SW480 (cell line): ENCODE measurements around the gene C22orf31.

Source experiments
- DNase-seq: peaks from one replicate; pipeline ENCODE4 v3.0.0-alpha.2; 2016; ENCODE audit warnings: low spot score

Gene C22orf31

DNA sequence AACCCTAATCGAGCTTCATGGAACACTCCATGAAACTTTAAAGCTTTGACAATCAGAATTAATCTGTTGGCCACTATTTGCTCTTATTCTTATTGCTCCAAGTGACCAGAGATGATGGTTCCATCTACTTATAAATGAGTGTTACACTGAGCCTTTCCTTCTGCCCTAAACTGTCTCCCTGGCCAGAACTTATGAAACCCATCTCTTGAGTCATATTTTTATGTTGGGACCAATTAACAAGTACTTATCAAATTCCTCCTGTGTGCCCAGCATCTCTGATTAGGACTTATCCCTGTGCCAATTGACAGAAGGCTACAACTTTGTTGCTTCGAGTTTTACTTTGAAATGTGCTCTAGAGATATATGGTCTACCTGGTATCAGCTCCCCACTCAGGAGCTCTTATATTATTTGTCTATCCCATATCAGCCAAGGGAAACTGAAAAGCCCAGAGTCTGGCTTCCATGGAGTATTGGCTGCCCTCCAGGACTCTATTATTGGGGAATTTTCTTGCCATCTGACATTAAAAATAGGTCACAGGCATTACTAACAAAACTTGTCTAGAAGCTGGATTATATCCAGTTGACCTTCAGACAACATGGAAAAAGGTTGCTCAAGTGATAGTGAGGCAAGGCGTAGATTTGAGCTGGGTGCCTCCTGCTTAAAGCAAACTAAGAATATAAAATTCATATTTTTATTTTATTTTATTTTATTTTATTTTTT lies 20.0 kb upstream of the C22orf31 start:
- no peak for DNase-seq

- DNase-seq, result no peak
Observed at GRCh38 chr22:29080106-29080975, 18.7 kb upstream of the C22orf31 start.

DNA sequence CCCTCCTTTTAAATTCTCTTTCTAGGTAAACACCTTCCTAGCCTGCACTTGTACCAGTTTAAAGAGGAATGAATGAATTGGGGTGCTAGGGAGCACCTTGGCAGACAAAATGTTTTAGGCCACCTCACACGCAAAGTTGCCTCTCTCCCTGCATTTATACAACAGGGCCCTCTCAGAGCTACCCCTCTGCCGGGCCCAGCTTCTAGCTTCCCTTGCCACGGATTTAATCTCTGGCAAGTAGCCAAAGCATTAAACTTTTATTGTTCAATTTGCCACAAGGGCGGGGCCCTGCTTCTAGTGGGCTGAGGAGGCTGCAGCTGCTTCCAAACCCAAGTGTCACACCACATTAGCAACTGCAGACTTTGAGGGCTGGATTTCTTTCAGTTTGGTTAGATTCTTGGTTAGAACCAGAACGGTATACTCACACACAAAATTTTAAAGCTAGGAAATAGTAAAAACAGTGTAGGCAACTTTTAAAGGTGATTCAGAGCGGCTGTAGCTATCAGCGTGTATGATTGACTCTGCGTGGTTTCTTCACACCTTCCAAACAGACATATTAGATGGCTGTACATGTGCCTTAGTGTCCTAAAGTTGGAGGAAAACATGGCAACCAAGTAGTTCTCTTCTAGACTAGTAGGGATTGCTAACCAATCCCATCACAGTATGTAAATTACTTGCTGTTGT lies 17.7 kb upstream of the C22orf31 start:
- peak; percentile 60 for DNase-seq

- DNase-seq, result no peak
Observed at GRCh38 chr22:29078869-29079207, 17.2 kb upstream of the C22orf31 start.

- no peak for DNase-seq
Observed at GRCh38 chr22:29078036-29078868, 16.6 kb upstream of the C22orf31 start.

GRCh38 chr22:29074276-29074772 lies 12.7 kb upstream of the C22orf31 start:
- no peak for DNase-seq

DNA sequence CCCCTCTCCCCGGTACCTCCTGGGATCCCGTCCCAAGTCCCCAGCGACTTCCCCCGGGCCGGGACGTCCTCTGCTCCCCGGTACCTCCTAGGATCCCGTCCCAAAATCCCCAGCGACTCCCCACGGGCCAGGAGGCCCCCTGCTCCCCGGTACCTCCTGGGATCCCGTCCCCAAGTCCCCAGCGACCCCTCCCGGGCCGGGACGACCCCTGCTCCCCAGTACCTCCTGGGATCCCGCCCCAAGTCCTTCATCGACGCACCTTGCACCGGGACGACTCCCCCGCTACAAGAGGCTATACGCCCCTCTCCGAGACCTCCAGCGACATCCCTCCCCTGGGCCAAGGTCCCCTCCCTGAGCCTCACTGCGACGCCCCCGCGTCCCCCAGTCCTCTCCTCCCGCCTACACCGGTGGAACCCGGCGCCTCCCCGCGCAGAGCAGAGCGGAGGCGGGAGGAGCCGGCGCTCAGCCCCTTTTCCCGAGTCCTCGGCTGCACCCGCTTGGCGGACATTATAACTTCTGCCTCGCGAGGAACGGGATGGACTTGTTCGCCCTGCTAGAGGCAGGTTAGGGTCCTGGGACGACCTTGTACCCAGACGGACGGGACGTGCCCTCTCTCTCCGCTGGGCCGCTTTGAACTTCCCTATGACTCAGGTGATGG lies 12.1 kb upstream of the C22orf31 start:
- DNase-seq, result no peak

DNA sequence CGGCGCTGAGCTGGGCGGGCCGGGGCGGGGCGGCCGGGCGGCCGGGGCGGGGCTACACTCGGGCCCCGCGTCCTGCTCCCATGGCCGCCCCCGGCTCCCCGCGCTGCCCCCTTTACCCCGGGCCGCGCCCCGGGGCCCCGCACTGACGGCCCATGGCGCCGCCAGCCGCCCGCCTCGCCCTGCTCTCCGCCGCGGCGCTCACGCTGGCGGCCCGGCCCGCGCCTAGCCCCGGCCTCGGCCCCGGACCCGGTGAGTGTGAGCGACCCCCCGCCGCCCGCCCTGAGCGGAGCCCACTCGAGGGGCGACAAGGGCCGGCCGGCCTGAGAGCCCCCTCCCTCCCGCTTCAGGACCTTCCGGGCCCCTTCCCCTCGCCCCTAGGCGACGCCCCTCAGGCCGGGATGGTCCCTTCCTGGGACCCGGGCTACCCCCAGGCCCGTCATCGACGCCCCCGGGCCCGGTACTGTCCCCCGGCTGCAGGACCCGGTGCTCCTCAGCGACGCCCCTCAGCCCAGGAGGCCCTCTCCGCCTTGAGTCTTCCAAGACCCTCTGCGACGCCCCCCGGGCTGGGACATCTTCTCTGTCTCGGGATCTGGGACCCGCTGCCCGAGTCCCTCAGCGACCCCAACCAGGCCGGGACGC lies 11.5 kb upstream of the C22orf31 start, which contains the start of gene KREMEN1:
KREMEN1 (plus strand) TSS at position 57 of the 639 bp plus-strand sequence; CDS start at position 153, 96 bp downstream.
- no peak for DNase-seq

DNA sequence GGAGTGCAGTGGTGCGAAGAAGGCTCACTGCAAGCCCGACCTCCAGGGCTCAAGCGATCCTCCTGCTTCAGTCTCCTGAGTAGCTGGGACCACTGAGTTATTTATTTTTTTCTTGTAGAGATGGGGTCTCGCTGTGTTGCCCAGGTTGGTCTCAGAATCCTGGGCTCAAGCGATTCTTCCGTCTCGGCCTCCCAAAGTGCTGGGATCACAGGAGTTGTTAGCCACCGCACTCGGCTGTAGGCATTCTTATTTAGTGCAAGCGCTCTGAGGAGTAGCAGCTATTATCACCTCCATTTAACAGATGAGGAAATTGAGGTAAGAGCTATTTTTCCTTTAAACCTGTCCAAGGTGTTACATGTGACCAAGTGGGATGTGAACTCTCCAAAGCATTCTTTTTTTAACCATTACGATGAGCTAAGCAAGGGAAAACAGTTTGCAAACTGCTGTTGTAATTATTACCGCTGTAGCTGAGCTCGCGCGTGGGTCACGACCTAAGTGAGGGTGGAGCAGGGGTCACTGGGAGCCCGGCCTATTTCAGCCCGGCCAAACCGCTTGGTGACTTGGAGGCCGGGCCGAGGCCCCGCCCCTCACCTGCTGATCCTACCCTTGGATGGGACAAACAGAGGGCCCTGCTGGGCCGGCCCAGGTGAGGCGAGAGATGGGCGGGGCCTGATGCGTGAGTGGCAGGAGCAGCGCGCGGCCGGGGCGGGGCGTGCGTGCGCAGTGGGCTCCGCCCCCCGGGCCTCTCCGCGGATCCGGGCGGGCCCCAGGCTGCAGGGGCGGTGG lies 10.8 kb upstream of the C22orf31 start:
- peak; percentile 91 for DNase-seq

DNA sequence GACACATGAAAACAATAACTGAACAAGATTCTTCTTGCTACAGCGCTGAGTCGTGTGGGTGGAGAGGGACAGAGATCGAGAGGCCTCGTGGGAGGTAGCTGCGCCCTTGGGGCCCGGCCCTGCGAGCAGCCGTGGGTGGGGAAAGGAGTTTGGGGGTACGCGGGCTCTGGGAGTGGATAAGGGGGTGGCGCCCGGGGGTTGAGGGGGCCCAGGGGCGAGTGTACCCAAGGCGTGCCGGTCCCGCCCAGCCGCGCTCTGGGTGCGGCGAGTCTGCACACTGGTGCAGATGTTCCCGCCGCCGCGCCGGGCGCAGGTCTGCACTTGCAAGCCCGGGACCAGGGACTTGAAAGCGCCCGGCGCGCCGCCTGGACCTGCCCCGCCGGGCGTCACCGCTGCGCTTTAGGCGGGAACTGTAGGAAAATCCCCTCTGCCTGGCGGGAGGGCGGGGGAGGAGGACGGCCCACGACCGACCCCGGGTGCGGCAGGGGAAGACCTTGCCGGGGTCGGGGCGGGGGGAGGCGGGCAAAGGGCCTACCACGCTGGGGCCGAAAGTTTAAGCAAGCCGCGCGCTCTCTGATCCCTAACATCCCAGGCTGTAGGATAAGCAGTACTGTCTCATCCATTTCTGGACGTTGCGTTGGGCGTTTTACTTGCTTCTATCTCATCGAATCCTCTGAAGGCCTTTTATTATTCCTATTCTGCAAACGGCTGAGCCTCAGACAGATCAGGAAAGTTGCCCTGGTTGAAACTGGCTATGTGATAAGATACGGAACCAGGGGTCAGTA lies 9.8 kb upstream of the C22orf31 start:
- DNase-seq, result peak; percentile 64

DNA sequence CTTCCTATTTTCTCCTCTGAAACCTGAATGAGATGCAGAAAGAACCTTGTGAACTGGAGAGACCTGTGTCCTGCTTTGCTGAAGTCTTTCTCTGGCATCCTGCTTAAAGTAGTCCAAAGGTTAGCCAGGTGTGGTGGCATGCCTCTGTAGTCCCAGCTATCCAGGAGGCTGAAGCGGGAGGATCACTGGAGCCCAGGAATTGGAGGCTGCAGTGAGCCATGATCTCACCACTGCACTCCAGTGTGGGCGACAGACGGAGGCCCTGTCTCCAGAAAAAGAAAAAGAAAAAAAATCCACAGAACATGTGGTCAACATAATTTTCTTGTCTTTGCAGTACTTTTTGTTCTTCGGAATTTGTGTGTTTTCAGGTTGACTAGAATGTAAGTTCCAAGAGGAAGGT lies 8.9 kb upstream of the C22orf31 start:
- no peak for DNase-seq

GRCh38 chr22:29069463-29069862 lies 7.8 kb upstream of the C22orf31 start:
- DNase-seq, result no peak

DNA sequence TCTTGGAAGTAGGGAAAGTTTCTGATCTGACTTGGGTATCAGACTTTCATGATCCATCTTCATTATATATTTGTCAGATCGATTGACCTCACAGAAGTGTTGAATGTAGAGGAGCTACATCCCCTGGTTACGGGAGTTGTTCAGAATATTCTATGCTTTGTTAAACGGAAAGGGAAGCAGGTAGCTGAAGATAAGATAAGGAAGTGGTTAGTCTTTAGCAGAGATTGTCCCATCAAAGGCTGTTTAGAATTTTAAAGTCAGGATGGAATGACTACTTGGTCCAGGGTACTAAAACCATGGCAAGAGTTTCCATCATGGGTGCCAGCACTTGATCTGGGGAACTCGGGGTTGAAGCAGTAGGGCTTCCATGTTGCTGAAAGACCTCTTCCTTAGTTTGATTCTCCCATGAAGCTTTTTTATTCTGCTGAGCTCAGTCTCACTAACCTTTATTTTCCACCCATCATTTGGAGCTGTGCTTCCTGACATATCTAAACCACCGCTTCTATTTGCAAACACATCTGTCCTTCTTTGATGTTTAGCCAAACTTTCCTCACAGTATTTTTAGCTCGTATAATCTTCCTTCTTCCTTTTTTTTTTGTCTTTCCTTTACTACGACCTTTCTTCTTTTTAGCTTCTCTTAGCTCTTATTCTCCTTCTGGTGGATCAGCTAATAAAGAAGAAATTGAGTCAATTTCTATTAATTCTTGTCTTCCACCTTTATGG lies 4.0 kb upstream of the C22orf31 start:
- DNase-seq, result no peak

DNA sequence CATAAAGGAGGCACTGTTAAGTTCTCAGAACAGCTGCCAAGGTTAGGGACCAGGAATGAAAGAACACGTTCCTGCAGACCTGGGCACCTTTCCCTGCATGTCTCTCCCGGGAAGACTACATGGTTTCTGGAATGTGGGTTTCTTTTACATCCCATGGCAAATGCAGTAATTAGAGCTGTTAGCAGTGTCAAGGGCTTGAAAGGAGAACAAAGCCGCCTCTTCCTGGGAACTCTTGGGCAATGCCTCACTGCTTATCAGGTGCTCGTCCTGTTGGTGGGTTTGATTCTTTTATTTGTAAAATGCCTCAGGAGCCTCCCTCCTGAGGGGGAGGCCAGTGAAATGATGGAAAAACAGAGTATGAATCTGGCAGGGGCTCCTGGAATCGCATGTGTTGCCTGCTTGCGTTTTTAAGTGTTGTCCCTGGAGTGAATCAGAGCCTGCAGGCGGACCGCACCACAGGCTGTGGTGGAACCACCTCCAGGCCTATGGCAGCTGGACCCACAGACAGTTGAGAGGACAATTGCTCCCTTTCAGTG lies 723 bp upstream of the C22orf31 start:
- DNase-seq, result no peak

- DNase-seq, result no peak
Observed at GRCh38 chr22:29060931-29061330, 700 bp downstream of the C22orf31 start.

- DNase-seq, result no peak
Observed at GRCh38 chr22:29060251-29060869, 1.3 kb downstream of the C22orf31 start.

DNA sequence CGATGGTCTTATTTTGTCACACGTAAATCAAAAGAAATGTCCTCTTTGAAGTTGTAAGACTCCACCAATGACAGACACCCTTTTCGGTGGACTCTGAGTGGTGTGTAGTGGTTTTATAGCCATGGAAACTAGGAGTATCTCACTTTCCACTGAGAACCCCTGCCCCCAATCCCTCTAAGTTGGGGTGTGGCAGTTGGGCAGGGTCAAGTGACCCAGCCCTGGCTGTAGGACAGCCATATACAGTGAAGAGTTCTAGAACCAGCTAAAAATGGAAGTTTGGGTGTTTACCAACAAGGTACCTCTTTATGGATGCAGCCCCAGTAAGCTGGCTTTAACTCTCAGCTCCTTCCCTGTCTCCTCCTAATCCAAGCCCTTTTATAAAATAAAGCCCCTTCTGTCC lies 5.2 kb downstream of the C22orf31 start:
- no peak for DNase-seq
